Uterus (tissue), 2 donors: ENCODE results near the gene OR7D2.

Experiments
- CTCF ChIP-seq, 4 experiments: fragments of 200-600 bp in 2 of 4; fragments of 450-650 bp in 2 of 4; sonication (generic) in 2 of 4; IDR thresholded peaks; one replicate each; pipeline ENCODE4 v1.5.1; 2016 to 2019; ENCODE audit warnings: antibody characterized with exemption in 4 of 4, mild to moderate bottlenecking in 2 of 4, moderate library complexity in 1 of 4
- POLR2A ChIP-seq, 2 donors: fragments of 450-650 bp; IDR thresholded peaks; one replicate each; pipeline ENCODE4 v1.6.1; 2016; ENCODE audit warnings: antibody characterized with exemption in 2 of 2, mild to moderate bottlenecking in 1 of 2, moderate library complexity in 1 of 2

GRCh38 chr19:9144920-9145319, 33.9 kb upstream of the OR7D2 start:
- no peak for TF ChIP-seq CTCF (IDR thresholded peaks at IDR 0.05)
- TF ChIP-seq POLR2A (IDR thresholded peaks at IDR 0.05): no peak
